Mammary epithelial cell (primary cell): Measurements from ENCODE around the gene PEX13.

Experiments
- CTCF ChIP-seq, 2 donors: IDR thresholded peaks in 1 of 2; conservative IDR thresholded peaks in 1 of 2; 2 replicates each; pipeline ENCODE4 v1.5.1; 2011 to 2012; ENCODE audit warnings: inconsistent platforms in 2 of 2, low read length in 2 of 2, mild to moderate bottlenecking in 2 of 2, control low read depth in 1 of 2, low read depth in 1 of 2; ENCODE audit not compliant: insufficient read depth in 1 of 2; ENCODE audit errors: extremely low read depth in 1 of 2
- EZH2 ChIP-seq: IDR thresholded peaks from 2 replicates; pipeline ENCODE4 v1.6.1; 2012; ENCODE audit warnings: low read length, inconsistent platforms, borderline replicate concordance

GRCh38 chr2:61074100-61074499 is 56.6 kb downstream of the PEX13 start:
- TF ChIP-seq CTCF (conservative IDR thresholded peaks at IDR 0.05 in 1 of 2, IDR thresholded peaks at IDR 0.05 in 1 of 2; ENCODE audit: extremely low read depth in 1 of 2, insufficient read depth in 1 of 2, low read depth in 1 of 2, low read length in 2 of 2), result no peak
- TF ChIP-seq EZH2, result no peak
